Activated CD4-positive, CD25-positive, alpha-beta regulatory T cell treated with anti-CD3 and anti-CD28 coated beads, Interleukin-2, amount 50 U/mL, for 24 hours (primary cell): ENCODE results near the gene GNAT2.
"Not testable (repeated sequence)": the region's sequence is repeated elsewhere in the genome, so short reads cannot be mapped to it uniquely, and the experiment has no call there.

ENCODE experiments used
- ATAC-seq, 2 donors: fragments of 150-1000 bp; cut with Tn5 transposase; one replicate each; pipeline ENCODE4 v1.10.0; 2021; ENCODE audit warnings: mild to moderate bottlenecking in 1 of 2, moderate library complexity in 1 of 2

The GNAT2 gene

GRCh38 chr1:109619576-109620400 is at the start of gene GNAT2, which contains the start of gene AMPD2:
Gene GNAT2, minus strand, starts transcription at chr1:109619616. Its CDS starts 6,746 bp downstream, at chr1:109612870.
Gene AMPD2, plus strand, starts transcription at chr1:109619837. Its CDS starts 1,339 bp downstream, at chr1:109621176.
- ATAC-seq: peak; percentile 41 to 42

GRCh38 chr1:109668123-109668775 is 48.8 kb upstream of the GNAT2 start:
- ATAC-seq: no peak

- ATAC-seq: peak; percentile 96 to 99
Measured at GRCh38 chr1:109667452-109668122, 48.2 kb upstream of the GNAT2 start, which contains the start of gene GSTM2. Gene GSTM2, plus strand, starts transcription at chr1:109668057. Its CDS starts 59 bp downstream, at chr1:109668116.

GRCh38 chr1:109664671-109665070 is 45.3 kb upstream of the GNAT2 start:
- ATAC-seq: no peak

GRCh38 chr1:109661391-109661790 is 42.0 kb upstream of the GNAT2 start:
- ATAC-seq: no peak

GRCh38 chr1:109660691-109661026 is 41.2 kb upstream of the GNAT2 start:
- ATAC-seq: not testable (repeated sequence)

- no peak for ATAC-seq
Measured at GRCh38 chr1:109659997-109660690, 40.7 kb upstream of the GNAT2 start.

GRCh38 chr1:109659145-109659544 is 39.7 kb upstream of the GNAT2 start:
- ATAC-seq: no peak

- ATAC-seq: no peak
Measured at GRCh38 chr1:109658533-109659042, 39.2 kb upstream of the GNAT2 start.

- no peak for ATAC-seq
Measured at GRCh38 chr1:109657970-109658369, 38.6 kb upstream of the GNAT2 start.

- ATAC-seq: no peak
Measured at GRCh38 chr1:109657395-109657794, 38.0 kb upstream of the GNAT2 start.

- peak; percentile 87 to 92 for ATAC-seq
Measured at GRCh38 chr1:109655615-109656519, 36.5 kb upstream of the GNAT2 start, which contains the start of gene GSTM4. Gene GSTM4, plus strand, starts transcription at chr1:109656099. Its CDS starts 291 bp downstream, at chr1:109656390.

GRCh38 chr1:109654519-109654918 is 35.1 kb upstream of the GNAT2 start:
- ATAC-seq: no peak

GRCh38 chr1:109653306-109653705 is 33.9 kb upstream of the GNAT2 start:
- ATAC-seq: no peak

GRCh38 chr1:109652402-109652801 is 33.0 kb upstream of the GNAT2 start:
- ATAC-seq: no peak

- no peak for ATAC-seq
Measured at GRCh38 chr1:109650609-109651008, 31.2 kb upstream of the GNAT2 start.

GRCh38 chr1:109649491-109649914 is 30.1 kb upstream of the GNAT2 start:
- ATAC-seq: no peak

- no peak for ATAC-seq
Measured at GRCh38 chr1:109644670-109645069, 25.3 kb upstream of the GNAT2 start.

- peak; percentile 96 to 97 for ATAC-seq
Measured at GRCh38 chr1:109643385-109644230, 24.2 kb upstream of the GNAT2 start.

GRCh38 chr1:109642626-109643025 is 23.2 kb upstream of the GNAT2 start:
- no peak for ATAC-seq
